ENCODE results near the gene LYL1.

The LYL1 gene

GRCh38 chr19:13104360-13104847, 1.7 kb upstream of the LYL1 start:
- peak; percentile 91 for DNase-seq

- DNase-seq = no peak
Measured at GRCh38 chr19:13103581-13104359, 1.1 kb upstream of the LYL1 start.

GRCh38 chr19:13102416-13102665, 317 bp downstream of the LYL1 start:
- DNase-seq = no peak

- no peak for DNase-seq
Measured at GRCh38 chr19:13101590-13102415, 855 bp downstream of the LYL1 start.

GRCh38 chr19:13100841-13101589, 1.6 kb downstream of the LYL1 start:
- DNase-seq = peak; percentile 24

- peak; percentile 78 for DNase-seq
Measured at GRCh38 chr19:13100031-13100588, 2.5 kb downstream of the LYL1 start.

- peak; percentile 82 for DNase-seq
Measured at GRCh38 chr19:13099073-13099999, 3.3 kb downstream of the LYL1 start.

GRCh38 chr19:13098277-13099072, 4.2 kb downstream of the LYL1 start:
- no peak for DNase-seq

- peak; percentile 59 for DNase-seq
Measured at GRCh38 chr19:13097463-13098258, 5.0 kb downstream of the LYL1 start.

GRCh38 chr19:13097033-13097462, 5.6 kb downstream of the LYL1 start:
- peak; percentile 23 for DNase-seq

GRCh38 chr19:13095934-13096927, 6.4 kb downstream of the LYL1 start:
- DNase-seq = peak; percentile 21

GRCh38 chr19:13095393-13095784, 7.3 kb downstream of the LYL1 start:
- no peak for DNase-seq

- no peak for DNase-seq
Measured at GRCh38 chr19:13094771-13095392, 7.8 kb downstream of the LYL1 start.

- no peak for DNase-seq
Measured at GRCh38 chr19:13094106-13094504, 8.6 kb downstream of the LYL1 start.

GRCh38 chr19:13093407-13094105, 9.1 kb downstream of the LYL1 start:
- DNase-seq = peak; percentile 59

GRCh38 chr19:13092606-13093235, 9.9 kb downstream of the LYL1 start:
- DNase-seq = no peak

GRCh38 chr19:13092158-13092543, 10.5 kb downstream of the LYL1 start:
- DNase-seq = no peak

All from KG1 (cell line).